GDM1 (cell line): ENCODE data around the gene AFP.

ENCODE experiments used
- DNase-seq: peaks from one replicate; lab custom pipeline; 2025; lab: John Stamatoyannopoulos, UW

The AFP gene

GRCh38 chr4:73415807-73416238 lies 20.2 kb upstream of the AFP start:
- DNase-seq, result no peak

GRCh38 chr4:73416423-73417087 lies 19.5 kb upstream of the AFP start:
- no peak for DNase-seq

DNA sequence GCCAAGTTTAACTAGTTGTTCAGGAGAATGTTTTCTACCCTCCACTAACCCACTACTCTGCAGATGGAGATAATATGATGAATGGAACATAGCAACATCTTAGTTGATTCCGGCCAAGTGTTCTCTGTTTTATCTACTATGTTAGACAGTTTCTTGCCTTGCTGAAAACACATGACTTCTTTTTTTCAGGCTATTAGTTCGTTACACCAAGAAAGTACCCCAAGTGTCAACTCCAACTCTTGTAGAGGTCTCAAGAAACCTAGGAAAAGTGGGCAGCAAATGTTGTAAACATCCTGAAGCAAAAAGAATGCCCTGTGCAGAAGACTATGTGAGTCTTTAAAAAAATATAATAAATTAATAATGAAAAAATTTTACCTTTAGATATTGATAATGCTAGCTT lies 18.7 kb upstream of the AFP start:
- DNase-seq, result no peak

GRCh38 chr4:73417973-73418372 lies 18.0 kb upstream of the AFP start:
- DNase-seq, result no peak

- no peak for DNase-seq
These were observed 17.3 kb upstream of the AFP start for GRCh38 chr4:73418677-73419076.

DNA sequence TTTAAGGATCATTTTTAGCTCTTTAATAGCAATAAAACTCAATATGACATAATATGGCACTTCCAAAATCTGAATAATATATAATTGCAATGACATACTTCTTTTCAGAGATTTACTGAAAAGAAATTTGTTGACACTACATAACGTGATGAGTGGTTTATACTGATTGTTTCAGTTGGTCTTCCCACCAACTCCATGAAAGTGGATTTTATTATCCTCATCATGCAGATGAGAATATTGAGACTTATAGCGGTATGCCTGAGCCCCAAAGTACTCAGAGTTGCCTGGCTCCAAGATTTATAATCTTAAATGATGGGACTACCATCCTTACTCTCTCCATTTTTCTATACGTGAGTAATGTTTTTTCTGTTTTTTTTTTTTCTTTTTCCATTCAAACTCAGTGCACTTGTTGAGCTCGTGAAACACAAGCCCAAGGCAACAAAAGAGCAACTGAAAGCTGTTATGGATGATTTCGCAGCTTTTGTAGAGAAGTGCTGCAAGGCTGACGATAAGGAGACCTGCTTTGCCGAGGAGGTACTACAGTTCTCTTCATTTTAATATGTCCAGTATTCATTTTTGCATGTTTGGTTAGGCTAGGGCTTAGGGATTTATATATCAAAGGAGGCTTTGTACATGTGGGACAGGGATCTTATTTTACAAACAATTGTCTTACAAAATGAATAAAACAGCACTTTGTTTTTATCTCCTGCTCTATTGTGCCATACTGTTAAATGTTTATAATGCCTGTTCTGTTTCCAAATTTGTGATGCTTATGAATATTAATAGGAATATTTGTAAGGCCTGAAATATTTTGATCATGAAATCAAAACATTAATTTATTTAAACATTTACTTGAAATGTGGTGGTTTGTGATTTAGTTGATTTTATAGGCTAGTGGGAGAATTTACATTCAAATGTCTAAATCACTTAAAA lies 16.6 kb upstream of the AFP start:
- DNase-seq, result no peak

- no peak for DNase-seq
These were observed 15.4 kb upstream of the AFP start for GRCh38 chr4:73420615-73421014.

DNA sequence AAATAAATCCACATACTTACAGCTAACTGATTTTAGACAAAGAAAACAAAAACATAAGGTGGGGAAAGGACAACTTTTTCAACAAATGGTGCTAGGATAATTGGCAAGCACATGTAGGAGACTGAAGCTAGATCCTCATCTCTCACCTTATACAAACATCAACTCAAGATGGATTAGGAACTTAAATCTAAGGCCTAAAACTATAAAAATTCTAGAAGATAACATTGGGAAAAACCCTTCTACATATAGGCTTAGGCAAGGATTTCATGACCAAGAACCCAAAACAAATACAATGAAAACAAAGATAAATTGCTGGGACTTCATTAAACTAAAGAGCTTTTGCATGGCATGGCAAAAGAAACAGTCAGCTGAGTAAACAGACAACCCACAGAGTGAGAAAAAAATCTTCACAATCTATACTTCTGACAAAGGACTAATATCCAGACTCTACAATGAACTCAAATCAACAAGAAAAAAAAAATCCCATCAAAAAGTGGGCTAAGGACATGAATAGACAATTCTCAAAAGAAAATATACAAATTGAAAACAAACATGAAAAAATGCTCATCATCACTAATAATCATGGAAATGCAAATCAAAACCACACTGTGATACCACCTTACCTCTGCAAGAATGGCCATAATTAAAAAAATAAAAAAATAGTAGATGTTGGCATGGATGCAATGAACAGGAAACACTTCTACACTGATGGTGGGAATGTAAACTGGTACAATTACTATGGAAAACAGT lies 14.1 kb upstream of the AFP start:
- DNase-seq, result no peak

GRCh38 chr4:73422458-73422752 lies 13.6 kb upstream of the AFP start:
- no peak for DNase-seq

GRCh38 chr4:73423184-73423583 lies 12.8 kb upstream of the AFP start:
- no peak for DNase-seq

- no peak for DNase-seq
These were observed 9.4 kb upstream of the AFP start for GRCh38 chr4:73426666-73427065.

GRCh38 chr4:73429118-73429517 lies 6.9 kb upstream of the AFP start:
- DNase-seq, result no peak

DNA sequence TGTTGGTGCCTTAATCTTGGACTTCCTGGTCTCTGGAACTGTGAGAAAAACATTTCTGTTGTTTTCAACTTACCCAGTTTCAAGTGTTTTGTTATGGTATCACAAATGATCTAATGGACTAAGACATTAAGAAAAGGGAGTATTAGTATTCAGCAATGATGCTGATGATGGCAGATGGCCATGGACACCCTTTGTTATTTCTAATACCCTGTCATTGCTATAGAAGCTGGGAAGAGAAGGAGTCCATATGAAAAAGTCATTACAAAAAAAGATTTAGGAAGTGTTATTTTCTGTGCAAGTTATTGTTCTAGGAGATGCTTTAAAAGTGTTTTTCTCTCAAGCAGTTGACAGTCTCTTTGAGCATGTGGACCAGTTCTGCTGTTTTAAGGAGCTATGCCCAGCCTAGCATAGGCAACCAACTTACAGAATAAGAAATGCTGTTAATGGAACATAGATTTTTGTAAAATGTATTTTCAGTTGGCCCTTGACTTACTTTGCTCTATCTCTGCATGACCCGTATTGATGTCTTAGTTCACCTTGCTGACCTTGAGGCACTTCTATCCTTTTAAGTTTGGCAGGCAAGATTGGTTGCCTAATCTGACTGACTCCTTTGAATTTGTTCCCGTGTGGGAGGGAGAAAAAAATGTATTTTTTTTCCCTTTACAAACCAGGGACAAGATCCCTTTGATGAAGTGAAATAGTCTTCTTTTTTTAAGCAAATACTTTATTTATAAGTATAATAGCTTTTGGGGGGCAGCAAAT lies 6.0 kb upstream of the AFP start:
- DNase-seq, result no peak

GRCh38 chr4:73431813-73432168 lies 4.2 kb upstream of the AFP start:
- no peak for DNase-seq

GRCh38 chr4:73432169-73433000 lies 3.6 kb upstream of the AFP start:
- no peak for DNase-seq

- DNase-seq, result no peak
These were observed 2.9 kb upstream of the AFP start for GRCh38 chr4:73433140-73433539.

GRCh38 chr4:73434311-73434710 lies 1.7 kb upstream of the AFP start:
- DNase-seq, result no peak

GRCh38 chr4:73436674-73437557 lies 895 bp downstream of the AFP start:
- DNase-seq, result no peak

GRCh38 chr4:73437558-73437956 lies 1.5 kb downstream of the AFP start:
- DNase-seq, result no peak

- no peak for DNase-seq
These were observed 2.0 kb downstream of the AFP start for GRCh38 chr4:73438048-73438447.
